BJ (cell line): ENCODE measurements around the gene CTR9. TPM values are rescaled to one million over a fixed set of nuclear protein-coding genes. Genes with fewer than 3 reads are reported as not detected.

ENCODE experiments used
- CTCF ChIA-PET: fragments of 350-600 bp; formaldehyde crosslinking; extraction: SDS; loops from one replicate; lab custom pipeline; 2021; ENCODE audit warnings: antibody characterized with exemption, inconsistent platforms; lab: Yijun Ruan, JAX
- POLR2A ChIA-PET: fragments of 300-600 bp; sonication (Branson Sonifier 250); formaldehyde crosslinking; extraction: SDS; loops from one replicate; lab custom pipeline; 2021; ENCODE audit warnings: antibody characterized with exemption; lab: Charles Lee
- DNase-seq: peaks from one replicate; pipeline ENCODE4 v3.0.0-alpha.2; 2011; ENCODE audit warnings: low read depth
- H3K27me3 ChIP-seq: 2 replicates; pipeline ENCODE4 v1.6.0; 2011; ENCODE audit warnings: low read length; ENCODE audit not compliant: control insufficient read depth, insufficient read depth
- H3K36me3 ChIP-seq: 2 replicates; pipeline ENCODE4 v1.5.1; 2011; ENCODE audit warnings: low read length; ENCODE audit not compliant: control insufficient read depth, insufficient read depth
- H3K4me3 ChIP-seq: 2 replicates; pipeline ENCODE4 v1.5.1; 2011; ENCODE audit warnings: low read depth, mild to moderate bottlenecking, control low read depth, low read length
- CTCF ChIP-seq: IDR thresholded peaks from 2 replicates; pipeline ENCODE4 v1.5.1; 2011; ENCODE audit warnings: low read depth, mild to moderate bottlenecking, control low read depth, inconsistent platforms, low read length, moderate library complexity; ENCODE audit not compliant: insufficient read depth
- polyA plus RNA-seq: library from polyadenylated mRNA; depleted of rRNA; stranded (reverse); fragments of >200 nt; gene quantifications from 2 replicates; pipeline ENCODE4 v1.2.3, GENCODE V29; 2011

The CTR9 gene
- polyA plus RNA-seq, 1 experiment, result 6.6 TPM

DNA sequence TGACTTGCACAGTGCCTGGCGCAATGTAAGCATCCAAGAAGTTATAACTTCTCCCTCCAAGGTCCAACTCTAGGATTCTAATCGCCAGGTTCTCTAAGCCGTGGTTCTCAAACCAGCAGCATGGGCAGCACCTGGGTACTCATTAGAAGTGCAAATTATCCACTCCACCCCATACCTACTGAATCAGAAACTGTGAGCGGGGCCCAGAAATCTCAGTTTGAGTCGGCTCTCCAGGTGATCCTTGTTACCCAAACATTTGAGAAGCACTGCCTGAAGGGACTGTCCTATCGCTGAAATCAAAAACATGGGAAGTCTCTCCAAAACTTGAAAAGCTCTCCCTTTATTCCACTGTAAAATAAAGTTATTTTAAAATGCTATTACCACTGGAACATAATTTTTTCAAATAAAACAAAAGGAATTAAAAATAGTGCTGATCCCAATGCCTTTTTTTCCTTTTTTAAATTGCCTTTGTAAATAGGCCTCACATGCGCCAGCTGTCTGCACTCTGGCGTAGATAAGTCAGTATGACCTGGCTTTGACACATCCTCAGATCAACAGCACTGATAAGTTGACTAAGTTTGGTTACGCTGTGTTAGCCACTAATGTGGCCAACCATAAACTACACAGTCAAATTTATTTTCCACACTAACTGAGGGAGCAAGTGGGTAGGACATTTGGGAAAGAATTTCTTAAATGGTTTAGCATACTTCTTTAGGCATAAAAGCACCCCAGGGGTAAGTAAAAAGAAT, 8.4 kb upstream of the CTR9 start:
- ChIA-PET CTCF (interaction anchor here (0.7 kb wide), 1 partner anchor 439 kb away, joined by 3 read pairs; no protein-coding TSS in a partner anchor), POLR2A (interaction anchor here (0.7 kb wide), 2 partner anchors 132 to 355 kb away, joined by 3 to 11 read pairs; no protein-coding TSS in a partner anchor)
- H3K27me3 ChIP-seq, result no peaks in the 10 kb centered on the region
- H3K36me3 ChIP-seq, result no peaks in the 10 kb centered on the region
- peak; percentile 74 for DNase-seq
- H3K4me3 ChIP-seq, result no peak overlapping the region
- no peak for TF ChIP-seq CTCF

- TF ChIP-seq CTCF, result no peak
- H3K36me3 ChIP-seq, result no peaks in the 10 kb centered on the region
- no peak overlapping the region for H3K4me3 ChIP-seq
- POLR2A ChIA-PET, result no interaction called here
- DNase-seq, result no peak
- no peaks in the 10 kb centered on the region for H3K27me3 ChIP-seq
- CTCF ChIA-PET, result interaction anchor here (0.7 kb wide), 1 partner anchor 440 kb away, joined by 3 read pairs; no protein-coding TSS in a partner anchor
Measured at GRCh38 chr11:10743354-10744000, 7.6 kb upstream of the CTR9 start.

DNA sequence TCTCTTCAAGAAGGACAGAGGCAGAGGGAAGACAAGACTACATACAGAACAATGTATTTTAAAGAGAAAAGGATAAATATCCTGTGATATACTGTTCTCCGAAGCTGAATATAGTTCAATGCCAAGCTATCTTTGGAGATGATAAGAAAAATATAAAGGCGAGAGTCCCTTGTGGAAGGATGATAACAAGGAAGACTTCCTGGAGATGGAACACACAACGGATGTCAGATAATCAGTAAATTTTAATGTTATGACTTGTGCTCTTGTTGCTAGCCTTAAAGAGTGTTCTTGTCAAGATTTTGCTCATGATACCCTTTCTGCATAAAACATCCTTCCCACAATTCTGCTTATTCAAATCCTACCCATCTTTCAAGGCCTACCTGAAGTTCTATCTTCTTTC, 6.8 kb upstream of the CTR9 start:
- TF ChIP-seq CTCF, result no peak
- no peak for DNase-seq
- Histone ChIP-seq H3K4me3 (no peak overlapping the region), H3K27me3 (no peaks in the 10 kb centered on the region), H3K36me3 (no peaks in the 10 kb centered on the region)
- POLR2A ChIA-PET, result no interaction called here
- CTCF ChIA-PET, result no interaction called here

DNA sequence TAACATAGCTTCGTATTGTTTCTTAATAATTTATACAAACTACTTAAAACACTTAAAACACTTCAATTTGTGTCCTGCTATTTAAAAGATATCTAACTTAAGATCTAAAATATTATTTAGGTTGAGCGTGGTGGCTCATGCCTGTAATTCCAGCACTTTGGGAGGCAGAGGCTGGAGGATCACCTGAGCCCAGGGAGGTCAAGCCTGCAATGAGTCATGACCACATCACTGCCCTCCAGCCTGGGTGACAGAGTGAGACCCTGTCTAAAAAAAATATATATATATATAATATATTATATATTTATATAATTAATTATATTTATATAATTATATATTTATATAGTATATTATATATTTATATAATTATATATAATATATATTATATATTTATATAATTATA, 4.2 kb upstream of the CTR9 start:
- no peaks in the 10 kb centered on the region for H3K36me3 ChIP-seq
- no peak for TF ChIP-seq CTCF
- no peak overlapping the region for H3K4me3 ChIP-seq
- DNase-seq, result no peak
- ChIA-PET CTCF (interaction anchor here (0.7 kb wide), 1 partner anchor 14 kb away, joined by 3 read pairs; no protein-coding TSS in a partner anchor), POLR2A (no interaction called here)
- H3K27me3 ChIP-seq, result no peaks in the 10 kb centered on the region

DNA sequence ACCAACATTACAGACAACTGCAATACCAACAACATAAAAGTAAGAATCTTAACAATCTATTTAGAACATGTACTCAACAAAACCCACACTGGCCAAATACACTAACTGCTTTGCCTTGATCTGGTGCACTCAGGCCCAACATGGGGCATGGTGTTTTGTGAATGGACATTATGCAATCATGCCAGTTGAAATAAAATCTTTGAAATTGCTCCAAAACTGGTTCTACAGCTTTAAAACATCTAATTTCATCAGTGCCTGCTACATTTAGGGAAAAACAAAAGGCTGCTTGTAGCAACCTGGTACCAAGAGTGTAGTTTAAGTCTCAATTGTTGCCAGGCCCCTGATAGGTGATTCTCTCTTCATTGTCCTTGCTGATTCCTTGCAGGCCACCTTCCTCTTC, 3.3 kb upstream of the CTR9 start:
- H3K36me3 ChIP-seq, result no peaks in the 10 kb centered on the region
- ChIA-PET POLR2A (interaction anchor here (0.6 kb wide), 1 partner anchor 20 kb away, joined by 5 read pairs; no protein-coding TSS in a partner anchor), CTCF (no interaction called here)
- H3K27me3 ChIP-seq, result no peaks in the 10 kb centered on the region
- no peak for DNase-seq
- H3K4me3 ChIP-seq, result no peak overlapping the region
- no peak for TF ChIP-seq CTCF
